T-helper 1 cell treated with Interleukin-12 subunit alpha and Interleukin-12 subunit beta and Interleukin-4 antibody, amounts not matched to agents 30 ng/mL and 1 ng/mL, for 36 hours (primary cell): ENCODE data around the gene DNASE2B. TPM values are rescaled to one million over a fixed set of nuclear protein-coding genes. Genes with fewer than 3 reads are reported as not detected.

Experiments
- intact Hi-C: fragments of 100-400 bp; cut with micrococcal nuclease; formaldehyde crosslinking; loops from one replicate; pipeline ENCODE4 v1.15.1; 2024
- total RNA-seq: library from RNA; stranded (reverse); gene quantifications from 2 replicates; pipeline ENCODE4 v1.2.3, GENCODE V29; 2022

DNASE2B gene
- total RNA-seq, 1 donor from 2014 or later, result not detected

DNA sequence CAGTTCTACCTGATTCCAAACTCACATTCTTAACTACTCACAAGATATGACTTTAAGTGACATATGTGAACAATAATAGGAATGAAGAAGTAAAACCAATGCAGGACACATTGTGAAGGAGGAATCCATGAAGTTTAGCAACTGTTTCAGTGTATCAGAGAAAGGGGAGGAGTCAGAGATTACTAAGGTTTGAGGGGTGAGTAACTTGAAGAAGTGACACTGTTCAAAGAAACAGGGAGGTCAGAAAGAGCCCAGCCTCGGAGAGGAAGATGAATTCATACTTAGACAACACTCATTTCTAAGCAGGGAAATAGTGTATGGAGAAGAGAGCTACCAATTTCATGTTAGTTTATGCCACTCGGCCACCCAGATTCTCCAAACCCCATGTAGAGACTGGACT lies 52.6 kb downstream of the DNASE2B start:
- intact Hi-C loops, result no loop called here

DNA sequence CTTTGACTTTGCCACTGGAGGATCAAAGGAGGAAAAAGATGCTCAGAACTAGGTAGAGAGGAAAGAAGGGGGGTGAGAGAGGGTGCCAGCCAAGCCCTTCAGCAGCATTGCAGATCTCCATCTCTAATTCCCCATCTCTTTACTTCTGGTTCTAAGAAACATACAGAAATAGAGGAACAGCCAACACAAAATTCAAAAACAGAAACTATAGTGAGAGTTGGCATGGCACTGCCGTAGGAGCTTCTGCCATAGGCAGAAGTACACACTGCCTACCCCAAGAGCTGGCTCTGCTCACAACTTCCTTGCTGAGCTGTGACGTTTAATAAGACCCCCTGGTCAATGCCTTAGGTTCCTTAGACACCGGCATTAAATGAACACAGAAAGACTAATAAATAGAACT lies 54.2 kb downstream of the DNASE2B start:
- intact Hi-C loops, result no loop called here

DNA sequence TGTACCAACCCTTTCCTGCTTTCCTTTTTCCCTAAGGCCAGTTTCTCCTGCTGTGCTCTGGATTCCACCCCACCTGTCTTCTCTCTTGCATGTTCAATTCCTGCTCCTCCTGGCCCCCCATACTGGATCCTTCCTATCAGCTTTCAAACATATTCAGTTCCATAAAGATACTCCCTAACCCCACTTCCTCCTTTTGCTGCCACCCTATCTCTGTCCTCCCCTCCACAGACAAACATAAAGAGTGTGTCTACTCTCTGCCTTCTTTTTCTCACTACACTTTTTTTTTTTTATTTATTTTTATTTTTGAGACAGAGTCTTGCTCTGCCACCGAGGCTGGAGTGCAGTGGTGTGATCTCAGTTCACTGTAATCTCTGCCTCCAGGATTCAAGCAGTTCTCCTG lies 63.8 kb downstream of the DNASE2B start:
- intact Hi-C loops, result no loop called here

Other genes with a start within 250 kb of the DNASE2B start
- gene SAMD13, start 96.8 kb upstream of the DNASE2B start, total RNA-seq, result not detected in 2 replicates
- 41.4 and 41.8 TPM in 2 replicates for gene RPF1, start 80.8 kb downstream of the DNASE2B start, total RNA-seq
- gene SPATA1, start 107.9 kb downstream of the DNASE2B start, total RNA-seq, result 0.29 and 1.3 TPM in 2 replicates
- gene GNG5, start 108.1 kb downstream of the DNASE2B start, total RNA-seq, result 81.6 and 82.7 TPM in 2 replicates
- 22.2 and 22.8 TPM in 2 replicates for gene CTBS, start 176.0 kb downstream of the DNASE2B start, total RNA-seq